ENCODE measurements around the gene ANKMY1. TPM values are rescaled to one million over a fixed set of nuclear protein-coding genes. Genes with fewer than 3 reads are reported as not detected.

ANKMY1 gene
- total and polyA plus RNA-seq, 5 donors from 2014 or later, result 3.8 to 37.2 (median 9.6) TPM

GRCh38 chr2:240458900-240459391 is 98.8 kb downstream of the ANKMY1 start:
- no peak for ATAC-seq (ENCODE audit: low read depth in 2 of 2)
- Histone ChIP-seq H3K4me3 (ENCODE audit: low read depth, low read length) (no peak overlapping the region), H3K27me3 (ENCODE audit: control insufficient read depth, insufficient read depth, low read length) (no peaks in the 10 kb centered on the region), H3K36me3 (ENCODE audit: control insufficient read depth, insufficient read depth, low read length) (no peaks in the 10 kb centered on the region), H3K9me3 (ENCODE audit: control insufficient read depth in 2 of 2, low read length in 2 of 2) (no peaks in the 10 kb centered on the region), H3K27ac (ENCODE audit: insufficient read depth, low read length, poor library complexity, severe bottlenecking) (no peak overlapping the region), H3K4me1 (ENCODE audit: control insufficient read depth, insufficient read depth, low read length, poor library complexity, severe bottlenecking) (peaks cover 10% of the 10 kb centered on the region)
- Mint-ChIP-seq H3K9me3 (peaks cover 0 to 1% (median 0%) of the 10 kb centered on the region in 7 donors), H3K27ac (no peak overlapping the region), H3K27me3 (peaks cover 19% of the 10 kb centered on the region), H3K36me3 (no peaks in the 10 kb centered on the region), H3K4me3 (no peak overlapping the region), H3K4me1 (peaks cover 0 to 7% (median 2%) of the 10 kb centered on the region in 4 donors)
- DNase-seq, result no peak

GRCh38 chr2:240458044-240458899 is 99.5 kb downstream of the ANKMY1 start:
- DNase-seq, result no peak
- H3K9me3 Mint-ChIP-seq, result peaks cover 0 to 2% (median 0%) of the 10 kb centered on the region in 7 donors
- no peaks in the 10 kb centered on the region for H3K36me3 Mint-ChIP-seq
- H3K4me3 Mint-ChIP-seq, result no peak overlapping the region
- no peak overlapping the region for H3K27ac ChIP-seq (ENCODE audit: insufficient read depth, low read length, poor library complexity, severe bottlenecking)
- H3K27me3 ChIP-seq (ENCODE audit: control insufficient read depth, insufficient read depth, low read length), result no peaks in the 10 kb centered on the region
- H3K9me3 ChIP-seq (ENCODE audit: control insufficient read depth in 2 of 2, low read length in 2 of 2), result no peaks in the 10 kb centered on the region
- no peak for ATAC-seq (ENCODE audit: low read depth in 2 of 2)
- H3K4me1 ChIP-seq (ENCODE audit: control insufficient read depth, insufficient read depth, low read length, poor library complexity, severe bottlenecking), result peaks cover 15% of the 10 kb centered on the region
- H3K4me1 Mint-ChIP-seq, result peaks cover 0 to 8% (median 2%) of the 10 kb centered on the region in 4 donors
- H3K36me3 ChIP-seq (ENCODE audit: control insufficient read depth, insufficient read depth, low read length), result no peaks in the 10 kb centered on the region
- peaks cover 21% of the 10 kb centered on the region for H3K27me3 Mint-ChIP-seq
- H3K27ac Mint-ChIP-seq, result no peak overlapping the region
- H3K4me3 ChIP-seq (ENCODE audit: low read depth, low read length), result no peak overlapping the region

- Mint-ChIP-seq H3K9me3 (peaks cover 0 to 2% (median 0%) of the 10 kb centered on the region in 7 donors), H3K27ac (no peak overlapping the region), H3K27me3 (peaks cover 21% of the 10 kb centered on the region), H3K36me3 (no peaks in the 10 kb centered on the region), H3K4me1 (peaks cover 0 to 8% (median 2%) of the 10 kb centered on the region in 4 donors), H3K4me3 (peak overlapping the region in 1 of 4 donors; percentile 38)
- no peak for ATAC-seq (ENCODE audit: low read depth in 2 of 2)
- Histone ChIP-seq H3K9me3 (ENCODE audit: control insufficient read depth in 2 of 2, low read length in 2 of 2) (no peaks in the 10 kb centered on the region), H3K27ac (ENCODE audit: insufficient read depth, low read length, poor library complexity, severe bottlenecking) (no peak overlapping the region), H3K4me1 (ENCODE audit: control insufficient read depth, insufficient read depth, low read length, poor library complexity, severe bottlenecking) (peaks cover 15% of the 10 kb centered on the region), H3K36me3 (ENCODE audit: control insufficient read depth, insufficient read depth, low read length) (no peaks in the 10 kb centered on the region), H3K4me3 (ENCODE audit: low read depth, low read length) (no peak overlapping the region), H3K27me3 (ENCODE audit: control insufficient read depth, insufficient read depth, low read length) (no peaks in the 10 kb centered on the region)
- DNase-seq, result no peak
Measured at GRCh38 chr2:240457223-240458043, 100.4 kb downstream of the ANKMY1 start.

GRCh38 chr2:240456447-240457222 is 101.2 kb downstream of the ANKMY1 start:
- Histone ChIP-seq H3K4me1 (ENCODE audit: control insufficient read depth, insufficient read depth, low read length, poor library complexity, severe bottlenecking) (peaks cover 21% of the 10 kb centered on the region), H3K36me3 (ENCODE audit: control insufficient read depth, insufficient read depth, low read length) (no peaks in the 10 kb centered on the region), H3K9me3 (ENCODE audit: control insufficient read depth in 2 of 2, low read length in 2 of 2) (no peaks in the 10 kb centered on the region), H3K4me3 (ENCODE audit: low read depth, low read length) (no peak overlapping the region), H3K27ac (ENCODE audit: insufficient read depth, low read length, poor library complexity, severe bottlenecking) (no peak overlapping the region), H3K27me3 (ENCODE audit: control insufficient read depth, insufficient read depth, low read length) (no peaks in the 10 kb centered on the region)
- H3K27ac Mint-ChIP-seq, result no peak overlapping the region
- H3K27me3 Mint-ChIP-seq, result peaks cover 27% of the 10 kb centered on the region
- peaks cover 0 to 13% (median 4%) of the 10 kb centered on the region in 4 donors for H3K4me1 Mint-ChIP-seq
- DNase-seq (no peak), ATAC-seq (ENCODE audit: low read depth in 2 of 2) (no peak)
- H3K36me3 Mint-ChIP-seq, result no peaks in the 10 kb centered on the region
- peak overlapping the region in 1 of 4 donors; percentile 38 for H3K4me3 Mint-ChIP-seq
- peaks cover 0 to 2% (median 0%) of the 10 kb centered on the region in 7 donors for H3K9me3 Mint-ChIP-seq

- H3K27me3 Mint-ChIP-seq, result peaks cover 29% of the 10 kb centered on the region
- no peak overlapping the region for H3K27ac Mint-ChIP-seq
- no peak overlapping the region for H3K4me3 Mint-ChIP-seq
- no peak for DNase-seq
- H3K4me1 ChIP-seq (ENCODE audit: control insufficient read depth, insufficient read depth, low read length, poor library complexity, severe bottlenecking), result peaks cover 21% of the 10 kb centered on the region
- peaks cover 0 to 2% (median 0%) of the 10 kb centered on the region in 7 donors for H3K9me3 Mint-ChIP-seq
- no peak overlapping the region for H3K4me3 ChIP-seq (ENCODE audit: low read depth, low read length)
- peaks cover 0 to 13% (median 4%) of the 10 kb centered on the region in 4 donors for H3K4me1 Mint-ChIP-seq
- H3K36me3 Mint-ChIP-seq, result no peaks in the 10 kb centered on the region
- H3K27ac ChIP-seq (ENCODE audit: insufficient read depth, low read length, poor library complexity, severe bottlenecking), result no peak overlapping the region
- no peaks in the 10 kb centered on the region for H3K36me3 ChIP-seq (ENCODE audit: control insufficient read depth, insufficient read depth, low read length)
- H3K9me3 ChIP-seq (ENCODE audit: control insufficient read depth in 2 of 2, low read length in 2 of 2), result no peaks in the 10 kb centered on the region
- H3K27me3 ChIP-seq (ENCODE audit: control insufficient read depth, insufficient read depth, low read length), result no peaks in the 10 kb centered on the region
- no peak for ATAC-seq (ENCODE audit: low read depth in 2 of 2)
Measured at GRCh38 chr2:240455647-240456446, 101.9 kb downstream of the ANKMY1 start.

GRCh38 chr2:240455272-240455646 is 102.5 kb downstream of the ANKMY1 start:
- no peaks in the 10 kb centered on the region for H3K36me3 ChIP-seq (ENCODE audit: control insufficient read depth, insufficient read depth, low read length)
- Mint-ChIP-seq H3K27me3 (peaks cover 34% of the 10 kb centered on the region), H3K4me3 (no peak overlapping the region), H3K27ac (no peak overlapping the region), H3K4me1 (peaks cover 0 to 18% (median 4%) of the 10 kb centered on the region in 4 donors), H3K9me3 (peaks cover 0 to 2% (median 0%) of the 10 kb centered on the region in 7 donors), H3K36me3 (no peaks in the 10 kb centered on the region)
- H3K4me1 ChIP-seq (ENCODE audit: control insufficient read depth, insufficient read depth, low read length, poor library complexity, severe bottlenecking), result peaks cover 21% of the 10 kb centered on the region
- H3K27me3 ChIP-seq (ENCODE audit: control insufficient read depth, insufficient read depth, low read length), result no peaks in the 10 kb centered on the region
- no peak overlapping the region for H3K27ac ChIP-seq (ENCODE audit: insufficient read depth, low read length, poor library complexity, severe bottlenecking)
- ATAC-seq (ENCODE audit: low read depth in 2 of 2) (no peak), DNase-seq (no peak)
- H3K4me3 ChIP-seq (ENCODE audit: low read depth, low read length), result no peak overlapping the region
- no peaks in the 10 kb centered on the region for H3K9me3 ChIP-seq (ENCODE audit: control insufficient read depth in 2 of 2, low read length in 2 of 2)

Measured in CD4-positive, CD25-positive, alpha-beta regulatory T cell (primary cell).